ENCODE data around the gene MAST1.
"Not testable (repeated sequence)": the region's sequence is repeated elsewhere in the genome, so short reads cannot be mapped to it uniquely, and the experiment has no call there.

The MAST1 gene

GRCh38 chr19:12838182-12838885 is at the start of gene MAST1:
Gene MAST1, plus strand, starts transcription at chr19:12838515. Its CDS starts 58 bp downstream, at chr19:12838573.
- no peak for DNase-seq (ENCODE audit: low spot score)

DNA sequence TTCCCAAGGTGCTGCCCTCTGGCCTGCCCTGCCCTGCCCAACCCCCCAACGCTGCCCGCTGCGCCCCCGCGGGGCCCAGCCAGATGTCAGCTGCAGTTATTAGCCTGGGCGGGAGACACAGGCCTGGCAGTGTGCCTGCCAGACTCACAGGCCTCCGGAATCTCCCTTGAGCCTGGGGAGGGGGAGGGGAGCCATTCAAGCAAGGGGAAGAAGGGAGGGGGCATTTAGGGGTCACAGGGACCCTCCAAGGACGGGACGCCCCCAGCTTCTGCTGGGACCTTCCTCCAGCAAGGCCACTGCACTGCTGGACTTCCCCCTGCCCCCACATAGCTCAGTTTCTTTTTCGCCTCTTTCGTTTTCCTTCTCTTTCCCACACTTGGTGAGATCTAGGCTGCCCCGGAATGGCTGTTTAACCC is 49.6 kb upstream of the MAST1 start:
- peak; percentile 54 for DNase-seq (ENCODE audit: low spot score)

DNA sequence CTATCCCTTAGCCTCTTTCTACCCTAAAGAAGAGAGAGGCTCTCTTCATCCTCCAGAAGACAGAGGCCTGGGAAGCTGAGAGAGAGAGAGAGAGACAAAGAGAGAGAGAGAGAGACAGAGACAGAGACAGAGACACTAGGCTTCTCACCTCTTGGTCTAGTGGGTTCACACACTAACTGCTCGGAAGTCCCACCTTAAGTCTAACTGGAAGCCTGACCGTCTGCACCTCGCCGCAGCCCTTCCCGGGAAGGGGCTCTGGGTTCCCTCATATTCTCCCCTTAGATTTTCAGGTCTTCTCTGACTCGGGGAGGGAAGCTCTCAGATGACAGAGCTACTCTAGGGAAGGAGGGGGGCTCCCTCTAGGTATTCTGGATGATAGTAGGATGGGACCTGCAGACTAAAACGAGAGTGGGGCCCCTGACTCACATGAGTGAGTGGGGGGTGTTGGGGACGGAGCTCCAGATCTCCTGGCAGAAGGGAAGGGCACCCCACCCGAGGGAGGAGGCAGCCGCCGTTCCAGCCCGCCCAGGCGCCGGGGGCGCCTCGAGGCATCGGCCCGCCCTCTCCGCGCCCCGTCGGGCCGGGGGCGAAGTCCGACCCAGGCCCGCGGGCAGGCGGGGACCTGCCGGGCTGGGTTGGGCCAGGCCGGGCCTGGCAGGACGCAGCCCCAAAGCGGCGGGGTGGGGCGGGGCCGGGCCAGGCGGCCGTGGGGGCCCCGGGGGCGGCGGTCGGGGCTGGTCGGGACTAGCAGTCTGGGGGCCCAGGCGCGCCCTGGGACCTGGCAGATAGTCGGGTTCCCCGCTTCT is 49.0 kb upstream of the MAST1 start:
- peak; percentile 34 for DNase-seq (ENCODE audit: low spot score)

GRCh38 chr19:12789904-12790619 is 48.3 kb upstream of the MAST1 start:
- peak; percentile 98 for DNase-seq (ENCODE audit: low spot score)

GRCh38 chr19:12790628-12791344 is 47.5 kb upstream of the MAST1 start:
- no peak for DNase-seq (ENCODE audit: low spot score)

- DNase-seq (ENCODE audit: low spot score) = peak; percentile 99
Measured at GRCh38 chr19:12791345-12792050, 46.8 kb upstream of the MAST1 start, which contains the start of gene JUNB. Gene JUNB, plus strand, starts transcription at chr19:12791486. Its CDS starts 286 bp downstream, at chr19:12791772.

DNA sequence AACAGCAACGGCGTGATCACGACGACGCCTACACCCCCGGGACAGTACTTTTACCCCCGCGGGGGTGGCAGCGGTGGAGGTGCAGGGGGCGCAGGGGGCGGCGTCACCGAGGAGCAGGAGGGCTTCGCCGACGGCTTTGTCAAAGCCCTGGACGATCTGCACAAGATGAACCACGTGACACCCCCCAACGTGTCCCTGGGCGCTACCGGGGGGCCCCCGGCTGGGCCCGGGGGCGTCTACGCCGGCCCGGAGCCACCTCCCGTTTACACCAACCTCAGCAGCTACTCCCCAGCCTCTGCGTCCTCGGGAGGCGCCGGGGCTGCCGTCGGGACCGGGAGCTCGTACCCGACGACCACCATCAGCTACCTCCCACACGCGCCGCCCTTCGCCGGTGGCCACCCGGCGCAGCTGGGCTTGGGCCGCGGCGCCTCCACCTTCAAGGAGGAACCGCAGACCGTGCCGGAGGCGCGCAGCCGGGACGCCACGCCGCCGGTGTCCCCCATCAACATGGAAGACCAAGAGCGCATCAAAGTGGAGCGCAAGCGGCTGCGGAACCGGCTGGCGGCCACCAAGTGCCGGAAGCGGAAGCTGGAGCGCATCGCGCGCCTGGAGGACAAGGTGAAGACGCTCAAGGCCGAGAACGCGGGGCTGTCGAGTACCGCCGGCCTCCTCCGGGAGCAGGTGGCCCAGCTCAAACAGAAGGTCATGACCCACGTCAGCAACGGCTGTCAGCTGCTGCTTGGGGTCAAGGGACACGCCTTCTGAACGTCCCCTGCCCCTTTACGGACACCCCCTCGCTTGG is 46.1 kb upstream of the MAST1 start:
- peak; percentile 83 for DNase-seq (ENCODE audit: low spot score)

- DNase-seq (ENCODE audit: low spot score) = no peak
Measured at GRCh38 chr19:12792853-12793289, 45.4 kb upstream of the MAST1 start.

DNA sequence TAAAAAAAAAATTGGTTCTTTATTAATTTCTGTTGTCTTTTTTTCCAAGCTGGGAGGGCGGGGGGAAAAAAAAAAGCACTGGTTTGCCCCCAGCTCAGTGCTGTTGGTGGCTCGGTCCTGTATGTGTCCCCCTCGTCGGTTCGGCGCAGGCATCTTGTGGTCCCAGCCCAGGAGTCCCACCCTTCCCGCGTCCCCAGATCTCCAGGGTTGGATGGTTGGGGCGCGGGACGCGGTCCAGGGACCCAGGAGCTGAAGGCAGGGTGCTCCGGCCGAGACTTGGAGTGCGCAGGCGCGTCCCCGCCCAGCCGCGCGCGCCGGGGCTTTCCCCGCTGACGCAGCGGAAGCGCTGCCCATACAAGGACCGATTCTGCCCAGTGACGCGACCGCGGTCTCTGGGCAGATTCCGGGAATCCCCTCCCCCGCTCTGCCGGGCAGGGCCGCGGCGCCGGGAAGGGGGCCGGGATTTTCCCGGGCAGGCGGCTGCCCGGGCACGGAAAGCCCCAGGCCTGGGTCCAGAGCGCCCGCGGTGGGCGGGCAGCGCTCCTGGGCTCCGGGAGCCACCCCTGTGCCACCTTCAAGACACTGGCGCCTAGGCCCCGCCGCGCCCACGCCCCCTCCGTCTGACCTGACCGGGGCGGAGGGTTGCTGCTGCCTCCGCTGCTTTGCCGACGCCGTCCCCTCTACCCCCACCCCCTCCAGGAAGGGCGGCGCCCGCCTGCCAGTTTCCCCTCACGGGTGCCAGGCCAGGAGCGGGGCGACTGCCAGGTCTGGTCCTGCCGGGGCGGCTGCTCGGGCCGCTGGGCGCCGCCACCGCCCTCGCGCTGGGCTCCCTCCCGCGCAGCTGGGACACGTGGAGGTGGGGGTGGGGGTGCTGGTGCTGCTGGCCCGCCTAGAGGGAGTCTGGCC is 44.8 kb upstream of the MAST1 start:
- DNase-seq (ENCODE audit: low spot score) = peak; percentile 95

DNA sequence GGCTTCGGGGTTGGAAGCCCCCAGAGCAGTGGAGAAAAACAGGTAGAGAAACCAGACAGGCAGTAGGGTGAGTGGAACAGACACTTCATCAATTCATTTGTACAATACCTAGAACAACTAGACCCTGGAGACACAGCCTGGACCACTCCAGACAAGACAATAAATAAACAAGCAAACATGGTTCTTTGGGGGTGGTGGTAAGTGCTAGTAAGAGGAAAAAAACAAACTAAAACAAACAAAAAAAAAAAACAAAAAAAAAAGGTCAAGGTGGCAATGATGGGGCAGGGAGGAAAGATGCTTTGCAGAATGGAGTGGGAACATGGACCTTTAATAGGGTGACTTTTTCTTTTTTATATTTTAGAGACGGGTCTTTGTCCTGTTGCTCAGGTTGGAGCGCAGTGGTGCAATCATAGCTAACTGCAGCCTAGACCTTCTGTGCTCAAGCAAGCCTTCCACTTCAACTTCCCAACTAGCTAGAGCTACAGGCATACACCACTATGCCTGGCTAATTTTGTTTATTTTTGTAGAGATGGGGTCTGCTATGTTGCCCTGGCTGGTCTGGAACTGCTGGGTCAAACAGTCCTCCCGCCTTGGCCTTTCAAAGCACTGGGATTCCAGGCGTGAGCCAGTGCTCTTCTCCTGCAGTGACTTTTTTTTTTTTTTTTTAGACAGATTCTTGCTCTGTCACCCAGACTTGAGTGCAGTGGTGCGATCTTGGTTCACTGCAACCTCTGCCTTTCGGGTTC is 43.9 kb upstream of the MAST1 start:
- DNase-seq (ENCODE audit: low spot score) = no peak

DNA sequence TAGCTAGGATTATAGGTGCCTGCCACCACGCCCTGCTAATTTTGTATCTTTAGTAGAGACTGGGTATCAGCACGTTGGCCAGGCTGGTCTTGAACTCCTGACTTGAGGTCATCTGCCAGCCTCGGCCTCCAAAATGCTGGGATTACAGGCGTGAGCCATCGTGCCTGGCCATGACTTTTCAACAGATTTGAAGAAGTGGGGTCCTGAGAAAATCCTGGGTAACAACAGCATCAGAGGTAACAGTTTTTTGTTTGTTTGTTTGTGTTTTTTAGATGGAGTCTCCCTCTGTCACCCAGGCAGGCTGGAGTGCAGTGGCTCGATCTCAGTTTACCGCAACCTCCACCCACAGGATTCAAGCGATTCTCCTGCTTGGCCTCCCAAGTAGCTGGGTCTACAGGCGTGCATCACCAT is 43.3 kb upstream of the MAST1 start:
- DNase-seq (ENCODE audit: low spot score) = no peak

DNA sequence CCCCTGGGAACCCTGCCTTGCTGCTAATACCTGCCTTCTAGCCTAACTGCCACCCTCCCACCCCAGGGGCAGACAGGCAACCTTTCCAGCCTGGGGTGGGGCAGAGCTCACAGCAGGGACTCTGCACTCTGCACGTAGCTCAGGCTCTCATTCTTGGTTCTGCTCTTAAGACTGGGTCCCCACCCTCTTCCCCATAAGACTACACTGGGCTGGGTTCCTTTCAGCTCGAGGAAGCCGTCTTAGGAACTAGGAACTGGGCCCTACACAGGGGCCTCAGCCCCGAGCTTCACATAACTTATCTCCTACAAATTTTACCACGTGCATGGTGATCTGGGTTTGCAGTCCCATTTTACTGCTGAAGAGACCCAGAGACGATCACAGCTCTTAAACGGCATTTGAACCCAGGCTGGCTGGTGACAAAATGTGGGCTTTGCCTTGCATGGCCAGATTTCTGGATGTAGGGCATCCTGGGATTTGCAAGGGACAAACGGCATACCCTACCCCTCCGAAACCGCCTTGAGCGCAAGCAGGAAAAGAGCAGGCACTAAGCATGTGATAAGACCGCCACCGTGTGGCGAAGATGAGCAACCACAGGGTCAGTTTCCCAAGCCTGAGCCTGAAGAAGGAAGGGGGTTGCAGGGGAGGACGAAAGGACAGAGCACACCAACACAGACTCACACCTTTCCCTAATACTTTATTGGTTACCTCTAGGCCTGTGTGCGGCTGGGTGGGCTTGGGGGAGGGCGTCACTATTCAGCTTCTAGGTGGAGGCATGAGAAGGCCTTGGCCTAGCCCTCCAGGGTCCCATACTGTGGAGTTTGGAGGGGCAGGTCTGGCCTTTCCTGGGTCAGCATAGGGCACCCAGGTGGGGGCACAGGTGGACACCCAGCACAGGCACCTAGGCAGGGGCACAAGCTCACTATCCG is 41.9 kb upstream of the MAST1 start:
- peak; percentile 88 for DNase-seq (ENCODE audit: low spot score)

GRCh38 chr19:12797141-12797587 is 41.2 kb upstream of the MAST1 start:
- no peak for DNase-seq (ENCODE audit: low spot score)

- not testable (repeated sequence) for DNase-seq (ENCODE audit: low spot score)
Measured at GRCh38 chr19:12797607-12798006, 40.7 kb upstream of the MAST1 start.

- DNase-seq (ENCODE audit: low spot score) = no peak
Measured at GRCh38 chr19:12799742-12800465, 38.4 kb upstream of the MAST1 start.

- no peak for DNase-seq (ENCODE audit: low spot score)
Measured at GRCh38 chr19:12800466-12800770, 37.9 kb upstream of the MAST1 start.

DNA sequence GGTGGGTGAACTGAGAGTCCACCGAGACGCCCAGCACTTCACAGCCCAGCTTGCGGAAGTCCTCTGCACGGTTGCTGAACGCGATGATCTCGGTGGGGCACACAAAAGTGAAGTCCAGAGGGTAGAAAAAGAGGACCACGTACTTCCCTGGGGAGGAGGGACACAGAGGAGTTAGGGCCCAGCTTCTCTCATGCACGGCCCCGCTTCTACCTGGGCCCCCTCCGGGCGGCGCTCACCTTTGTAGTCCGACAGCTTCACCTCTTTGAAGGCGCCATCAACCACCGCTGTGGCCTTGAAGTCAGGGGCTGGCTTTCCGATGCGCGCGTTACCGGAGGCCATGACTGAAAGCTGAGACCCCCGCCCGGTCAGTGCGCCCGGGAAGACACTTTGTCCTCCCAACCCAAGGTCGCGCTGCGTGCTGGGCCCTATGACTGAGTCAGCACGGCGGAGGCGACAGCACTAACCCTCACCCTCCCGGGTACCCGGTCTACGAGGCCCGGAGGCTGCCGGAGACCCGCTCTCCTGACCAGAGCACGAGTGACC is 37.3 kb upstream of the MAST1 start:
- peak; percentile 19 for DNase-seq (ENCODE audit: low spot score)
